ENCODE data around the gene CAB39.

The CAB39 gene

GRCh38 chr2:230684270-230685168 is 28.1 kb upstream of the CAB39 start:
- Histone ChIP-seq H3K36me3 (ENCODE audit: control insufficient read depth, insufficient read depth, low read length) (no peaks in the 10 kb centered on the region), H3K4me1 (ENCODE audit: control insufficient read depth, insufficient read depth, low read length) (no peaks in the 10 kb centered on the region), H3K27ac (ENCODE audit: low read depth, low read length) (no peak overlapping the region), H3K9ac (ENCODE audit: low read depth, low read length) (no peak overlapping the region), H3K4me3 (ENCODE audit: low read depth, low read length) (no peak overlapping the region), H3K9me3 (ENCODE audit: control insufficient read depth, insufficient read depth, low read length) (no peaks in the 10 kb centered on the region; the same call in 1 of the 2 replicates), H3K27me3 (ENCODE audit: control insufficient read depth, insufficient read depth, low read length) (no peaks in the 10 kb centered on the region)

GRCh38 chr2:230685178-230685577 is 27.5 kb upstream of the CAB39 start:
- Histone ChIP-seq H3K27ac (ENCODE audit: low read depth, low read length) (no peak overlapping the region), H3K4me1 (ENCODE audit: control insufficient read depth, insufficient read depth, low read length) (no peaks in the 10 kb centered on the region), H3K27me3 (ENCODE audit: control insufficient read depth, insufficient read depth, low read length) (no peaks in the 10 kb centered on the region), H3K36me3 (ENCODE audit: control insufficient read depth, insufficient read depth, low read length) (no peaks in the 10 kb centered on the region), H3K9ac (ENCODE audit: low read depth, low read length) (no peak overlapping the region), H3K9me3 (ENCODE audit: control insufficient read depth, insufficient read depth, low read length) (no peaks in the 10 kb centered on the region; the same call in 1 of the 2 replicates), H3K4me3 (ENCODE audit: low read depth, low read length) (no peak overlapping the region)

- H3K4me1 ChIP-seq (ENCODE audit: control insufficient read depth, insufficient read depth, low read length) = peaks cover 10% of the 10 kb centered on the region
- H3K36me3 ChIP-seq (ENCODE audit: control insufficient read depth, insufficient read depth, low read length) = no peaks in the 10 kb centered on the region
- no peak overlapping the region for H3K9ac ChIP-seq (ENCODE audit: low read depth, low read length)
- no peaks in the 10 kb centered on the region; the same call in 1 of the 2 replicates for H3K9me3 ChIP-seq (ENCODE audit: control insufficient read depth, insufficient read depth, low read length)
- H3K27me3 ChIP-seq (ENCODE audit: control insufficient read depth, insufficient read depth, low read length) = no peaks in the 10 kb centered on the region
- H3K4me3 ChIP-seq (ENCODE audit: low read depth, low read length) = no peak overlapping the region
- no peak overlapping the region for H3K27ac ChIP-seq (ENCODE audit: low read depth, low read length)
These were observed 25.1 kb upstream of the CAB39 start for GRCh38 chr2:230687498-230687897.

GRCh38 chr2:230688490-230688889 is 24.2 kb upstream of the CAB39 start:
- no peak overlapping the region for H3K4me3 ChIP-seq (ENCODE audit: low read depth, low read length)
- H3K27ac ChIP-seq (ENCODE audit: low read depth, low read length) = no peak overlapping the region
- no peaks in the 10 kb centered on the region for H3K9me3 ChIP-seq (ENCODE audit: control insufficient read depth, insufficient read depth, low read length)
- H3K9ac ChIP-seq (ENCODE audit: low read depth, low read length) = no peak overlapping the region
- no peaks in the 10 kb centered on the region for H3K27me3 ChIP-seq (ENCODE audit: control insufficient read depth, insufficient read depth, low read length)
- H3K36me3 ChIP-seq (ENCODE audit: control insufficient read depth, insufficient read depth, low read length) = no peaks in the 10 kb centered on the region
- H3K4me1 ChIP-seq (ENCODE audit: control insufficient read depth, insufficient read depth, low read length) = peaks cover 10% of the 10 kb centered on the region

GRCh38 chr2:230690439-230690838 is 22.2 kb upstream of the CAB39 start:
- no peaks in the 10 kb centered on the region for H3K9me3 ChIP-seq (ENCODE audit: control insufficient read depth, insufficient read depth, low read length)
- H3K9ac ChIP-seq (ENCODE audit: low read depth, low read length) = no peak overlapping the region
- H3K27me3 ChIP-seq (ENCODE audit: control insufficient read depth, insufficient read depth, low read length) = no peaks in the 10 kb centered on the region
- no peaks in the 10 kb centered on the region for H3K36me3 ChIP-seq (ENCODE audit: control insufficient read depth, insufficient read depth, low read length)
- peaks cover 10% of the 10 kb centered on the region for H3K4me1 ChIP-seq (ENCODE audit: control insufficient read depth, insufficient read depth, low read length)
- H3K4me3 ChIP-seq (ENCODE audit: low read depth, low read length) = no peak overlapping the region
- H3K27ac ChIP-seq (ENCODE audit: low read depth, low read length) = no peak overlapping the region

- no peak overlapping the region for H3K4me3 ChIP-seq (ENCODE audit: low read depth, low read length)
- H3K36me3 ChIP-seq (ENCODE audit: control insufficient read depth, insufficient read depth, low read length) = no peaks in the 10 kb centered on the region
- peaks cover 10% of the 10 kb centered on the region for H3K4me1 ChIP-seq (ENCODE audit: control insufficient read depth, insufficient read depth, low read length)
- H3K27me3 ChIP-seq (ENCODE audit: control insufficient read depth, insufficient read depth, low read length) = no peaks in the 10 kb centered on the region
- no peaks in the 10 kb centered on the region for H3K9me3 ChIP-seq (ENCODE audit: control insufficient read depth, insufficient read depth, low read length)
- no peak overlapping the region for H3K9ac ChIP-seq (ENCODE audit: low read depth, low read length)
- no peak overlapping the region for H3K27ac ChIP-seq (ENCODE audit: low read depth, low read length)
These were observed 21.5 kb upstream of the CAB39 start for GRCh38 chr2:230691005-230691647.

GRCh38 chr2:230692760-230693159 is 19.9 kb upstream of the CAB39 start:
- no peaks in the 10 kb centered on the region for H3K9me3 ChIP-seq (ENCODE audit: control insufficient read depth, insufficient read depth, low read length)
- H3K9ac ChIP-seq (ENCODE audit: low read depth, low read length) = no peak overlapping the region
- H3K27me3 ChIP-seq (ENCODE audit: control insufficient read depth, insufficient read depth, low read length) = no peaks in the 10 kb centered on the region
- H3K4me1 ChIP-seq (ENCODE audit: control insufficient read depth, insufficient read depth, low read length) = peaks cover 10% of the 10 kb centered on the region
- no peak overlapping the region for H3K4me3 ChIP-seq (ENCODE audit: low read depth, low read length)
- H3K36me3 ChIP-seq (ENCODE audit: control insufficient read depth, insufficient read depth, low read length) = no peaks in the 10 kb centered on the region
- H3K27ac ChIP-seq (ENCODE audit: low read depth, low read length) = no peak overlapping the region

GRCh38 chr2:230693411-230693810 is 19.2 kb upstream of the CAB39 start:
- H3K4me1 ChIP-seq (ENCODE audit: control insufficient read depth, insufficient read depth, low read length) = peaks cover 10% of the 10 kb centered on the region
- no peaks in the 10 kb centered on the region for H3K9me3 ChIP-seq (ENCODE audit: control insufficient read depth, insufficient read depth, low read length)
- H3K27ac ChIP-seq (ENCODE audit: low read depth, low read length) = no peak overlapping the region
- no peaks in the 10 kb centered on the region for H3K27me3 ChIP-seq (ENCODE audit: control insufficient read depth, insufficient read depth, low read length)
- no peak overlapping the region for H3K9ac ChIP-seq (ENCODE audit: low read depth, low read length)
- no peak overlapping the region for H3K4me3 ChIP-seq (ENCODE audit: low read depth, low read length)
- H3K36me3 ChIP-seq (ENCODE audit: control insufficient read depth, insufficient read depth, low read length) = no peaks in the 10 kb centered on the region

- no peaks in the 10 kb centered on the region for H3K9me3 ChIP-seq (ENCODE audit: control insufficient read depth, insufficient read depth, low read length)
- no peak overlapping the region for H3K4me3 ChIP-seq (ENCODE audit: low read depth, low read length)
- no peaks in the 10 kb centered on the region for H3K36me3 ChIP-seq (ENCODE audit: control insufficient read depth, insufficient read depth, low read length)
- no peaks in the 10 kb centered on the region for H3K27me3 ChIP-seq (ENCODE audit: control insufficient read depth, insufficient read depth, low read length)
- H3K27ac ChIP-seq (ENCODE audit: low read depth, low read length) = no peak overlapping the region
- H3K9ac ChIP-seq (ENCODE audit: low read depth, low read length) = no peak overlapping the region
- H3K4me1 ChIP-seq (ENCODE audit: control insufficient read depth, insufficient read depth, low read length) = peaks cover 10% of the 10 kb centered on the region
These were observed 18.4 kb upstream of the CAB39 start for GRCh38 chr2:230694241-230694640.

GRCh38 chr2:230695551-230695950 is 17.1 kb upstream of the CAB39 start:
- Histone ChIP-seq H3K27ac (ENCODE audit: low read depth, low read length) (no peak overlapping the region), H3K4me3 (ENCODE audit: low read depth, low read length) (no peak overlapping the region), H3K4me1 (ENCODE audit: control insufficient read depth, insufficient read depth, low read length) (peaks cover 10% of the 10 kb centered on the region), H3K9ac (ENCODE audit: low read depth, low read length) (no peak overlapping the region), H3K27me3 (ENCODE audit: control insufficient read depth, insufficient read depth, low read length) (no peaks in the 10 kb centered on the region), H3K36me3 (ENCODE audit: control insufficient read depth, insufficient read depth, low read length) (no peaks in the 10 kb centered on the region), H3K9me3 (ENCODE audit: control insufficient read depth, insufficient read depth, low read length) (no peaks in the 10 kb centered on the region)

- no peak overlapping the region for H3K4me3 ChIP-seq (ENCODE audit: low read depth, low read length)
- no peak overlapping the region for H3K27ac ChIP-seq (ENCODE audit: low read depth, low read length)
- H3K36me3 ChIP-seq (ENCODE audit: control insufficient read depth, insufficient read depth, low read length) = no peaks in the 10 kb centered on the region
- no peaks in the 10 kb centered on the region for H3K27me3 ChIP-seq (ENCODE audit: control insufficient read depth, insufficient read depth, low read length)
- H3K4me1 ChIP-seq (ENCODE audit: control insufficient read depth, insufficient read depth, low read length) = no peaks in the 10 kb centered on the region
- no peaks in the 10 kb centered on the region for H3K9me3 ChIP-seq (ENCODE audit: control insufficient read depth, insufficient read depth, low read length)
- no peak overlapping the region for H3K9ac ChIP-seq (ENCODE audit: low read depth, low read length)
These were observed 16.0 kb upstream of the CAB39 start for GRCh38 chr2:230696670-230697069.

All from HUES48 (cell line).